A549 (cell line): ENCODE measurements around the gene ABCF1.

Source experiments
- CHD2 ChIP-seq: fragments of 150-350 bp; IDR thresholded peaks from 2 replicates; pipeline ENCODE4 v1.6.1; 2014; ENCODE audit warnings: low read length; ENCODE audit not compliant: partially characterized antibody
- CTCF ChIP-seq: fragments of >200 bp; sonication (Bioruptor Twin); formaldehyde crosslinking; IDR thresholded peaks from 3 replicates; pipeline ENCODE4 v1.5.1; 2016
- EHF ChIP-seq: fragments of 250-450 bp; sonication (Bioruptor Pico); IDR thresholded peaks from 2 replicates; pipeline ENCODE4 v1.5.0; 2020; ENCODE audit warnings: mild to moderate bottlenecking
- EHMT2 ChIP-seq: fragments of 200-600 bp; sonication (generic); IDR thresholded peaks from 2 replicates; pipeline ENCODE4 v1.6.1; 2016; ENCODE audit warnings: antibody characterized with exemption, low read depth, mild to moderate bottlenecking, moderate library complexity
- EP300 ChIP-seq, 2 experiments: fragments of >200 bp; sonication (Bioruptor Twin); formaldehyde crosslinking; IDR thresholded peaks; 2 replicates in 1 of 2; 3 replicates in 1 of 2; pipeline ENCODE4 v1.6.1; 2016 to 2017
- ESRRA ChIP-seq: fragments of 150-350 bp; IDR thresholded peaks from 2 replicates; pipeline ENCODE4 v1.6.1; 2014; ENCODE audit warnings: mild to moderate bottlenecking, low read length, borderline replicate concordance
- MAFK ChIP-seq: fragments of 450-650 bp; IDR thresholded peaks from 2 replicates; pipeline ENCODE4 v1.6.1; 2014; ENCODE audit not compliant: partially characterized antibody
- PHF8 ChIP-seq: fragments of 200-600 bp; sonication (generic); IDR thresholded peaks from 2 replicates; pipeline ENCODE4 v1.6.1; 2016; ENCODE audit warnings: low read depth, mild to moderate bottlenecking, antibody characterized with exemption, moderate library complexity, borderline replicate concordance
- POLR2A ChIP-seq: IDR thresholded peaks from 2 replicates; pipeline ENCODE4 v1.6.1; 2012; ENCODE audit warnings: mild to moderate bottlenecking, low read length
- REST ChIP-seq: fragments of 200-600 bp; sonication (generic); IDR thresholded peaks from 2 replicates; pipeline ENCODE4 v1.6.1; 2016; ENCODE audit warnings: antibody characterized with exemption, mild to moderate bottlenecking, moderate library complexity
- RFX5 ChIP-seq: fragments of 450-650 bp; IDR thresholded peaks from 2 replicates; pipeline ENCODE4 v1.7.1; 2014; ENCODE audit warnings: antibody characterized with exemption, mild to moderate bottlenecking, moderate library complexity
- USF2 ChIP-seq: fragments of 450-650 bp; IDR thresholded peaks from 2 replicates; pipeline ENCODE4 v1.6.1; 2014; ENCODE audit warnings: antibody characterized with exemption
- TF ChIP-seq, protein P1 (sequence below): IDR thresholded peaks from 2 replicates; pipeline ENCODE4 v1.6.1; 2012
- TF ChIP-seq, protein P2 (sequence below): fragments of 150-350 bp; IDR thresholded peaks from 2 replicates; pipeline ENCODE4 v1.6.1; 2014; ENCODE audit warnings: low read depth, mild to moderate bottlenecking, low read length

- TF ChIP-seq CHD2, result no peak
- TF ChIP-seq PHF8, result no peak
- no peak for TF ChIP-seq MAFK
- no peak for TF ChIP-seq CTCF
- no peak for TF ChIP-seq EHF (CRISPR knock-in tag)
- no peak for TF ChIP-seq EP300 (IDR thresholded peaks at IDR 0.05)
- no peak for TF ChIP-seq POLR2A
- TF ChIP-seq, protein P1, sequence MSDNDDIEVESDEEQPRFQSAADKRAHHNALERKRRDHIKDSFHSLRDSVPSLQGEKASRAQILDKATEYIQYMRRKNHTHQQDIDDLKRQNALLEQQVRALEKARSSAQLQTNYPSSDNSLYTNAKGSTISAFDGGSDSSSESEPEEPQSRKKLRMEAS, result no peak
- TF ChIP-seq RFX5, result no peak
- TF ChIP-seq REST, result no peak
- TF ChIP-seq USF2, result no peak
- no peak for TF ChIP-seq ESRRA
- TF ChIP-seq, protein P2, sequence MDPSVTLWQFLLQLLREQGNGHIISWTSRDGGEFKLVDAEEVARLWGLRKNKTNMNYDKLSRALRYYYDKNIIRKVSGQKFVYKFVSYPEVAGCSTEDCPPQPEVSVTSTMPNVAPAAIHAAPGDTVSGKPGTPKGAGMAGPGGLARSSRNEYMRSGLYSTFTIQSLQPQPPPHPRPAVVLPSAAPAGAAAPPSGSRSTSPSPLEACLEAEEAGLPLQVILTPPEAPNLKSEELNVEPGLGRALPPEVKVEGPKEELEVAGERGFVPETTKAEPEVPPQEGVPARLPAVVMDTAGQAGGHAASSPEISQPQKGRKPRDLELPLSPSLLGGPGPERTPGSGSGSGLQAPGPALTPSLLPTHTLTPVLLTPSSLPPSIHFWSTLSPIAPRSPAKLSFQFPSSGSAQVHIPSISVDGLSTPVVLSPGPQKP, result no peak
- TF ChIP-seq EHMT2, result no peak
These were observed 37.6 kb upstream of the ABCF1 start for GRCh38 chr6:30533460-30534294.
